Keratinocyte (primary cell): ENCODE results near the gene TMEM207.

Source experiments
- CTCF ChIP-seq, 3 experiments: IDR thresholded peaks in 1 of 3; conservative IDR thresholded peaks in 1 of 3; optimal IDR thresholded peaks in 1 of 3; 2 replicates in 2 of 3; 3 replicates in 1 of 3; pipeline versions ENCODE3 to v1.5.1; 2011; ENCODE audit warnings: low read length in 3 of 3, mild to moderate bottlenecking in 3 of 3, moderate library complexity in 2 of 3, control low read depth in 1 of 3, inconsistent platforms in 1 of 3; ENCODE audit not compliant: insufficient read depth in 2 of 3; ENCODE audit errors: extremely low read depth in 1 of 3
- EZH2 ChIP-seq: IDR thresholded peaks from one replicate; pipeline ENCODE4 v1.6.1; 2012; ENCODE audit warnings: inconsistent platforms, mild to moderate bottlenecking, low read length, moderate library complexity

GRCh38 chr3:190486533-190486864, 36.8 kb upstream of the TMEM207 start:
- TF ChIP-seq CTCF (optimal IDR thresholded peaks at IDR 0.05 in 1 of 3, IDR thresholded peaks at IDR 0.05 in 1 of 3, conservative IDR thresholded peaks at IDR 0.05 in 1 of 3; ENCODE audit: extremely low read depth in 1 of 3, insufficient read depth in 2 of 3, low read length in 3 of 3) (no peak), EZH2 (no peak)
